GM19452 (cell line): Measurements from ENCODE around the gene CFAP251.
A peak's percentile ranks its signal among the peaks of the same experiment; 100 is the strongest.
"Not testable (repeated sequence)": the region's sequence is repeated elsewhere in the genome, so short reads cannot be mapped to it uniquely, and the experiment has no call there.

Experiments
- ATAC-seq: cut with Tn5 transposase; IDR thresholded peaks from one replicate; pipeline ENCODE4 v1.9.1; 2021; ENCODE audit not compliant: unreplicated experiment

Gene CFAP251

DNA sequence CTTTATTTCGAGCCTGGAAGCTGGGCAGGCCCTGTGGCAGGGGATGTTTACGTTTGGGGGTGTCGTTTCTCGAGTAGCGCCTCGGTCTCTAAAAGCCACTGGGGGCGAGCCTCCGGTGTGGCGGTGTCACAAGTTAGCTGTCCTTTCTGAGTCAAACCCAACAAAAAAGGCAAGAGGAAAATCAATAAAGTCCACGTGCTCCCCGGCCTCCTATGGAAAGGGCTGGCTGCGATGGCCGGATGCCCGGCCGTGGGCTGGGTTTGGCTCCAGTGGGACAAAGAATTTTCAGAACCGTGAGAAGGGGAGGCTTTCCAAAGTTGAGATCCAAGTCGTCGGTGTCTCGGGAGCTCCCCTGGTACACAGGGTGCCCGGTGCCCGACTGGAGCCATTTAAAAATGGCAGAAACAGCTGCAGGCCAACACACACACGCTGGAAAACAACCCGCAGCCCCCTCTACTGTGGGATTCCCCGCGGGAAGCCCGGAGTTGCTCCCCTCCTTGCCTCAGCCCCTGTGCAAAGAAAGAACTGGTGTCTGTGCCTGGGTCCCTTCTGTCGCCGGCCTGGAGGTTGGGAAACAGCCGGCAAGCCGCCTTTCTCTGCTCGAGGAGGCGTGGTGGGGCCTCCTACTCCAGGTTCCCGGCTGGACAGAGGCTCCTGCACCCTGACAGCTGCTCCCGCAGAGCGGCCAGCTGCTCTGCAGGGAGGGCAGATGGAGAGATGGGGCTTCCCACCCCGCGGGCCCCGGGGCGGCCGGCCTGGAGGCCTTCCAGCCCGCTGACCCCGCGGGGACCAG, 105.1 kb downstream of the CFAP251 start:
- no peak for ATAC-seq

DNA sequence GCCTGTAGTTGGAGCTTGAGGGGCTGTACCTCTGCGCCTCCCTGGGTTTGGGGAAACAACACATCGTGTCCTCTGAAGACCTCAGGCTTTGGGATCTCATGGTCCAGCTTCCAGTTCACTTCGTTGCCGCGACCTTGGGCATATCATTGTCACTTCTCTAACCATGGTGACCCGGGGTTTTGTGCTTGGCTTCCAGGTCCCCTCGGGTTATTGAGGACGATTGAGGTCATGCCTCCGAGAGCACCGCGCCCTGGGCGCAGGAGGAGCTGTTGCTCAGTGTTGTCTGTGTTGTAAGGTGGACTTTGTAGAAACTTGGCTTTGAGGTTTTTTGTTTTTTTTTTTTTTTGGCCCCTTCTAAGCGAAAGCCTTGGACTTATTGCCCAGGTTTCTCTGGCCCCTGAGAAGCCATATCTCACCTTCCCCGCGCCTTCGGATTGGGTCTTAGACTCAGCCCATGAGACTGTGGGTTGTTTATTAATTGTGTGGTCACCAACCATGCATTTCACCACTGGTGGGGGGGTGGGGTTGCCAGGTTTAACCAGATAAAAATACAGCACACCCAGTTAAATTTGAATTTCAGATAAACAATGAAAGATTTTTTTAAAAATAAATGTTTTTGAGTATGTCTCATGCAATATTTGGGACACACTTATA, 105.9 kb downstream of the CFAP251 start:
- no peak for ATAC-seq

DNA sequence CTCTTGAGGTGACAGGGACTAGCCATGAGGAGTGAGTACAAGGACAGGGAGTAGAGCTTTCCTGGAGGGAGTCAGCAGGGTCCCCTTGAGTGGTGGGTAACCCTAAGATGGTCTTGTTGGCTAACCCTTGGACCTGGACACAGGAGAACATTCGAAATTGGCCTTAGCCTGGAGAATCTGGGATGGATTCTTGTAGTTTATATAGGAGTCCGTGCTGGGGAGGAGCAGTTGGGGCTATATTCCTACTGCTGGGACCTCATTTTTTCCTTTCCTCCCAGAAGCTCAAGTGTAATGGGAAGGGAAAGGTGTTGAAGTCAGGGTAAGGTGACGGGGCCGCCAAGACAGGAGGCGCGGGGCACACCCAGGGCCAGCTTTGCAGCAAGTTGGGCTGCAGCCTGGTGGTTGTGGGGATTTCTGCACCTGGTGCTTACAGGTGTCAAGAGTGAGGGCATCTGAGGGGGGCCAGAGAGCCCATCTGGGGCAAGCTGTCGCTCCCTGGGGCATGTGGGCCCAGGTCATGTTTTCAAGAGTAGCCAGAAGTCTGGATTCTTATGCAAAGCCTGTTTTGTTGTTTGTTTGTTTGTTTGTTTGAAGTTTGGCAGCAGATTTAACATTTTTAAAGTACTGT, 108.4 kb downstream of the CFAP251 start:
- ATAC-seq: no peak

- no peak for ATAC-seq
Measured at GRCh38 chr12:122028165-122028904, 109.9 kb downstream of the CFAP251 start.

- ATAC-seq: peak; percentile 63
Measured at GRCh38 chr12:122028905-122029560, 110.6 kb downstream of the CFAP251 start.

- no peak for ATAC-seq
Measured at GRCh38 chr12:122029620-122030423, 111.4 kb downstream of the CFAP251 start.

DNA sequence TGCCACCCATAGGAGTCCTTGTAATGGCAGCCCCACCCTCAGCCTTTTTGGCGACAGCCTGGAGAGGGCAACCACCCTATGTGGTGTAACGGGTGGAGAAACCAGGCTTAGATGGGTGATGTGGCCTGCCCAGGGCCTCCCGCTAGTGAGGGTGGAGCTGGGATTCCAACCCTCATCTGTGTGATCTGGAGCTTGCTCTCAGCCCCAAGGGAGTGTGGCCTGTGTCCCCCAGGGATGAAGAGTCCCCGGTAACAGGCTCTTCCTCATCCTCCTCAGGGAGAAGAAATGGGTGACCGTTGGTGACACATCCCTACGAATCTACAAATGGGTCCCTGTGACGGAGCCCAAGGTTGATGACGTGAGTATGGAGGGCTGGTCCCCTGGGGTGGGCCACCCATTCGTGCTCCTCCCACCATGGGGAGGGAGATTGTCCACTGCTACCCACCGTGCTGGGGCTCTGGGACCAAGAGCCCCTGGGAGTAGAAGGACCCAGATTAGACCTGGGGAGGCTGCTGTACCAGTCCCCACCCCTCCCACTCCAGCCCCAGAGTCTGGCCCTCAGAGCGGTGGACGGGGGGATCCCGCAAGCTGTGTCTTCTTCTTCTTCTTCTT, 112.1 kb downstream of the CFAP251 start:
- no peak for ATAC-seq

GRCh38 chr12:122031342-122032216, 113.2 kb downstream of the CFAP251 start:
- no peak for ATAC-seq

DNA sequence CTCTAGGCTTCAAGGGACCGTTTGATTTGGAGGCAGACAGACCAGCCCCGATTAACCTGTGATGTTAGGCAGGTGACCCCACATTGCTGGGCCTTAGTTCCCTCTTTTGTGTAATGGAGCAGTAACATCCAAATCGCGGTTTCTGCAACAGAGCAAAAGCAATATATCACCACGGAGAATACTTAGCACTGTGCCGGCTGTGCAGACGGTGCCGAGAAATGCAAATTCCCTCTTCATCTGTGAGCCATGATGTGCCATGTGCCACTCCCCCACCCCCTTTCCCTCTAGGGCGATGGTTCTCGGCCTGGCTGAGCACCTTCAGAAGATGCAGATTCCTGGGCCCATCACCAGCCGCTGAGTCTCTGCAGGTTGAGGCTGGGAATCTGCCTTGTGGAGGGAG, 114.2 kb downstream of the CFAP251 start:
- no peak for ATAC-seq

DNA sequence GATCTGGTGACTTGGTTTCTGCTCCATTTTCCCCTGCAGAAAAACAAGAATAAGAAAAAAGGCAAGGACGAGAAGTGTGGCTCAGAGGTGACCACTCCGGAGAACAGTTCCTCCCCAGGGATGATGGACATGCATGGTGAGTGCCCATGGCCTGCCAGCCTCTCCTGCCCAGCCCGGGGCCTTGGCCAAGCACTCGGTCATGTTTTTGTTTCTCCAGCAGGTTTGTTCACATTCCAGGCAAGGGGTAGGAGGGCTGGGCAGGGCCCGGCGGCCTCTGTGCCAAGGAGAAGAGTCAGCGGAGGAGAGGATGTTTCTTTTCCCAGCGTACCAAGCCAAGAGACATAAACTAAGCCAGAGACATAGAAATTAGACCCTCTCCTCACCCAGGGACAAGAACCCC, 116.9 kb downstream of the CFAP251 start:
- no peak for ATAC-seq

GRCh38 chr12:122036153-122036552, 117.8 kb downstream of the CFAP251 start:
- no peak for ATAC-seq

DNA sequence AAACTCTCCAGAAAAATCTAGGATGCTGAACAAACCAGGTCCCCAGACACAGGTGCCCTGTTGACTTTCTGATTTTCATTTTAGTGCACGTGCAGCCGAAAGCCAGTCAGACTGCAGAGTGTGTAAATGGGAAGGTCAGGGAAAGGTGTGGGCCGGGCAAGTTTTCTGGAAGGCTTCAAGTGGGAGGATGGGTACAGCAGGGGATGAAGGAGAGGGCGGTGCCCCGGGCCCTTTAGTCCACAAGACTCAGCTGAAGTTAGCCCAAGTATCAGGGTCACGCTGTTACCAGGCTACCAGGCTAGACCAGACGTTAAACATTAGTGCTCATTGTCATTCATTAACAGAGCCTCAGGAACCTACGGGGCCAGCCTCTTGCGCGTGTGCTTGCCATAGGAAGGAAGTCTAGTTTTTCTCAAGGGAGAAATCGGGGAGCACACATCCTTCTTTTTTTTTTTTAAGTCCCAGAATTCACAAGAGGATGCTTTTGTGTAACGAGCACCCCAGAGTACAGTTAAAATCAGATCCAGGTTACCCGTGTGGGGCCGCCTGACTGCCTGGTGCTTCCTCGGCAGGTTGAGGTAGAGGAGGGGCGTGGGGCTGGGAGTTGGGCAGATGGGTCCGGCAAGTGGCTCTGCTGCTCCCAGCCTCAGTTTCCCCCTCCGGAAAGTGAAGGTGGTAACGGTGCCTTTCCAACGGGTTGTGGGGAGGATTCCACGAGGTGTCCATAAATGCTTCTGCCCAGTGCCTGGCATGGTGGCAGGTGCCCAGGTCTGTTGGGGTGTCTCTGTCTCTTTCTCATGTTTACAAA, 122.4 kb downstream of the CFAP251 start:
- ATAC-seq: no peak

DNA sequence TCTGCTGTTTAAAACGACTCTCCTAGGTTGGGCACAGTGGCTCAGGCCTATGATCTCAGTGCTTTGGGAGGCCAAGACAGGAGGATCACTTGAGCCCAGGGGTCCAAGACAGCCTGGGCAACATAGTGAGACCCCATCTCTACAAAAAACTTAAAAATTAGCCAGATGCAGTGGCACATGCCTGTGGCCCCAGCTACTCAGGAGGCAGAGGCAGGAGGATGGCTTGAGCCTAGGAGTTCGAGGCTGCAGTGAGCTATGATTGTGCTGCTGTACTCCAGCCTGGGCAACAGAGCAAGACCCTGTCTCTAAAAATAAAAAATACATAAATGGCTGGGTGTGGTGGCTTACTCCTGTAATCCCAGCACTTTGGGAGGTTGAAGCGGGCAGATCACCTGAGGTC, 123.1 kb downstream of the CFAP251 start:
- not testable (repeated sequence) for ATAC-seq

- no peak for ATAC-seq
Measured at GRCh38 chr12:122042910-122043309, 124.5 kb downstream of the CFAP251 start.

DNA sequence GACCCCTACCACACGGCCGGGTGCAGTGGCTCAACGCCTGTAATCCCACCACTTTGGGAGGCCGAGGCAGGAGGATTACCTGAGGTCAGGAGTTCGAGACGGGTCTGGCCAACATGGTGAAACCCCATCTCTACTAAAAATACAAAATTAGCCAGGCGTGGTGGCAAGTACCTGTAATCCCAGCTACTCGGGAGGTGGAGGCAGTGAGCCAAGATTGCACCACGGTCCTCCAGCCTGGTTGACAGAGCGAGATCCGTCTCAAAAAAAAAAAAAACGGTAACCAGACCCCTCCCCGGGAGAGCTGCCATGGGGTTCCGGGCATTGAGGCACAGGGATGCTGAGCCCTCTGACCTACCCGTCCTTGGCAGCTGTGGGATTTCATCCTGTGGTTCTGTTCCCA, 125.1 kb downstream of the CFAP251 start:
- ATAC-seq: no peak

- no peak for ATAC-seq
Measured at GRCh38 chr12:122045262-122045661, 126.9 kb downstream of the CFAP251 start.

DNA sequence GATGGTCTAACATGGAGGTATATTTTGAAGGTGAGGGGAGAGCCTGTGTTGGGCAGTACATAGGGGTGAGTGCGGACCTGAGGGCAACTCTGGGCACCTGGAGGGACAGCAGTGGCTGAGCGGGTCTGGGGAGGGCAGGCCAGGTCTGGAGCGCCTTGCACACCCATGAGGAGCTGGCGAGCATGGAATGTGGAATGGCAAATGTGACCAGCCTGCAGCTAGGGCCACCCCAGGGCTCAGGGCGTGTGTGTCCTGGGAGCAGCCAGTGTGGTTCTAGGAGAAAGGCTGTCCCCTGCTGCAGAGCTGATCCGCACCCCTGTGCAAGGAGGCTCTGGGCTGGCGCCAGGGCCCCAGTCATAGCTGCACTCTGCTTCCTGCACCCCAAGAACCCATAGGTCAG, 127.8 kb downstream of the CFAP251 start:
- no peak for ATAC-seq

DNA sequence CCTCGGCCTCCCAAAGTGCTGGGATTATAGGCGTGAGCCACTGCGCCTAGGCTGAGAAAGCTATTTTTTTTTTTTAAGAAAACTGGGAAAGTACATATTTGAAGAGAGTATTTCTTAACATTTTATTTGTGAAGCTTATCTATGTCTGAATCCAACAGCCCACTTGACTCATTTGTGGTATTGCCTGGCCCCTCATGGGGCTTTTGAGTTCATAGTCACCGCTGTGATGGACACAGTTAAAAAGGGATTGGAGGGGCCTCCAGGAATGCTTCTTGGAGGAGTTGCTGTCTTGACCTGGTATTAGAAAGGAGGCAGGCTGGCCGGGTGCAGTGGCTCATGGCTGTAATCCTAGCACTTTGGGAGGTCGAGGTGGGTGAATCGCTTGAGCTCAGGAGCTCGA, 129.8 kb downstream of the CFAP251 start:
- ATAC-seq: no peak
